Stimulated activated naive CD8-positive, alpha-beta T cell treated with anti-CD3 and anti-CD28 coated beads, Interleukin-15, amount 100 ng/mL, for 72 hours (primary cell): ENCODE data around the gene PCYOX1L.
A peak's percentile ranks its signal among the peaks of the same experiment; 100 is the strongest.

Experiments used
- ATAC-seq: fragments of 150-1000 bp; cut with Tn5 transposase; 2 replicates; pipeline ENCODE4 v1.10.0; 2021; ENCODE audit warnings: mild to moderate bottlenecking, moderate library complexity
- DNase-seq, 2 donors: peaks; one replicate each; pipeline ENCODE4 v3.0.0; 2021 to 2022
- H3K27ac Mint-ChIP-seq, 2 donors: one replicate each; pipeline ENCODE4 v1.8.0; 2022; ENCODE audit warnings: mild to moderate bottlenecking in 2 of 2, mixed read lengths in 2 of 2, moderate library complexity in 2 of 2
- H3K27me3 Mint-ChIP-seq: one replicate; pipeline ENCODE4 v1.8.0; 2022; ENCODE audit warnings: mixed read lengths
- H3K4me1 Mint-ChIP-seq: one replicate; pipeline ENCODE4 v1.8.0; 2022; ENCODE audit warnings: mild to moderate bottlenecking, mixed read lengths
- H3K4me3 Mint-ChIP-seq, 2 donors: one replicate each; pipeline ENCODE4 v1.8.0; 2022; ENCODE audit warnings: mild to moderate bottlenecking in 2 of 2, mixed read lengths in 2 of 2, moderate library complexity in 1 of 2
- H3K9me3 Mint-ChIP-seq, 2 donors: one replicate each; pipeline ENCODE4 v1.8.0; 2022; ENCODE audit warnings: mixed read lengths in 2 of 2

PCYOX1L gene

DNA sequence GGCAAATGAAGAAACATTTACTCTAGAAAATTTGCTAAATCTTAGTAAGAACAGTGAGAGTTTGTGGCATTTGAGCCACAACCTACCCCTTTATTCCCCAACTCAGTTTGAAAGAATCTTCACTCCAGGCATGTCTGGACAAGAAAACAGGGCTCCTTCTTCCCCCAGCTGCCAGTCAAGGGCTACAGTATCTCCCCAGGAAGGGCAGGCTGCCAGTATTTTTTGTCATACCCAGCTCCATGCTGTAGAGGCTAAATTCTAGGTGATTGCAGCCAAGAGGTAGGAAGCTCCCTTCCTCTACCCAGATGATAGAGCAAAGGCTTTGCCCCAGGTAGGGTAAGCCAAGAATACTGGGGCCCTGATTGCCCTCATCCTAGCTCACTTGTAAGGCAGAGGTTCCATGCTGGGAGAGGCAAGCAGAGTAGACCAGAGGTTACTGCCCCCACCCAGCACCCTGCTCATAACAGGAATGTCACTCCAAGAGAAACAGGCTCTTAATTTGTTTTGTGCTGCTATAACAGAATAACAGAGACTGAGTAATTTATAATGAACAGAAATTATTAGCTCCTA lies 32.6 kb upstream of the PCYOX1L start:
- DNase-seq (no peak), ATAC-seq (no peak)
- Mint-ChIP-seq H3K27me3 (no peaks in the 10 kb centered on the region), H3K4me3 (no peak overlapping the region), H3K27ac (peak overlapping the region in 1 of 2 donors; percentile 46), H3K4me1 (no peaks in the 10 kb centered on the region), H3K9me3 (no peaks in the 10 kb centered on the region)

DNA sequence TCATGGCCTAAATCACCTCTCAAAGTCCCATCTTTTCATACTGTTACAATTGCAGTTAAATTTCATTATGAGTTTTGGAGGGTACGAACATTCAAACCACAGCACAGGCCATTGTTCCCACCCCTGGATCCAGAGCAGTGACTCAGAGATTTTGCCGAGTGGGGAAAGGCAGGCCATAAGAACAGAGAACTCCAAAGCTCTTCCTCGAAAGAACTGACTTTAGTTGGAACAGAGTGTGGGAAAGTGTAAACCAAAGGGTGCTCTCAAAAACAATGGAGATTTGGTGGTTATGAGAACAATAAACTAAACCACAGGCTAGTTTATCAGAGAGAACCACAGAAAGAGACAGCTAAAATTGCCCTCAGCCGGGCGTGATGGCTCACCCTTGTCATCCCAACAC lies 32.0 kb upstream of the PCYOX1L start:
- no peak overlapping the region for H3K4me3 Mint-ChIP-seq
- ATAC-seq (no peak), DNase-seq (no peak)
- H3K27me3 Mint-ChIP-seq: no peaks in the 10 kb centered on the region
- H3K4me1 Mint-ChIP-seq: no peaks in the 10 kb centered on the region
- H3K27ac Mint-ChIP-seq: no peak overlapping the region
- H3K9me3 Mint-ChIP-seq: no peaks in the 10 kb centered on the region

DNA sequence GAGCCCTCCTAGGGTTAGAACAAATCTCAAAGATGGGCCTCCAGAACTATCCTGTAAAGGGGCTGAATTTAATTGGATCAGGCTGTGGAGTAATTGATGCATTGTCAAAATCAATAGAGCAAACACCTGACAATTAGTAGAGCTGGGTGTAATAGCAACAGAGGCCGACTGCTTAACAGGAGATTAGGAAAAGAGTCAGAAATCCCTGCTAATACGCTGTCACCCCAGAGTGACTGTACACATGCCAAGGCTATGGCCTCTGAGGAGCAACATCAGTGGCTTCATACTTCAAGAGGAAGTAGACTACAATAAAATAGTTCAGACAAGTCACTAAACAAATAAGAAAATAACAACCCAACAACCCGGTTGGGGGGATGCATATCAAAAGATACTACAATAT lies 31.2 kb upstream of the PCYOX1L start:
- DNase-seq: no peak
- Mint-ChIP-seq H3K27me3 (no peaks in the 10 kb centered on the region), H3K4me1 (no peaks in the 10 kb centered on the region), H3K4me3 (no peak overlapping the region), H3K27ac (no peak overlapping the region), H3K9me3 (no peaks in the 10 kb centered on the region)
- ATAC-seq: no peak

DNA sequence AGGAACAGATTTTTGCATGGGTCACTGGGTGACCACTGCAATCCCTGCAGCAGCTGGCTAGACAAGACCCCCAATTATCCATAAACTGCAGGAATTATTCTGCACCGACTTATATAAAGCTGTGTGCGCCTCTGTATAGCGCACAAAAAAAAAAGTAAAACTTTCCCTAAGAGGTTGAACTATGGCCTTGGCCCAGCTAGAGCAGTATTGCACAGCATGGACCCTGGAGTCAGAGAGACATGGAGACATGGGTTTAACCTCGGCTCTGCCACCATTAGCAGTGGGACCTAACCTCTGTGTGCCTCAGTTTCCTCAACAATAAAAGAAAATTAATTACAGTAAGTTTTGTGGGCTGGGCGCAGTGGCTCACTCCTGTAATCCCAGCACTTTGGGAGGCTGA lies 29.7 kb upstream of the PCYOX1L start:
- no peak for DNase-seq
- H3K27ac Mint-ChIP-seq: no peak overlapping the region
- no peak overlapping the region for H3K4me3 Mint-ChIP-seq
- H3K9me3 Mint-ChIP-seq: no peaks in the 10 kb centered on the region
- H3K4me1 Mint-ChIP-seq: no peaks in the 10 kb centered on the region
- no peaks in the 10 kb centered on the region for H3K27me3 Mint-ChIP-seq
- ATAC-seq: no peak

DNA sequence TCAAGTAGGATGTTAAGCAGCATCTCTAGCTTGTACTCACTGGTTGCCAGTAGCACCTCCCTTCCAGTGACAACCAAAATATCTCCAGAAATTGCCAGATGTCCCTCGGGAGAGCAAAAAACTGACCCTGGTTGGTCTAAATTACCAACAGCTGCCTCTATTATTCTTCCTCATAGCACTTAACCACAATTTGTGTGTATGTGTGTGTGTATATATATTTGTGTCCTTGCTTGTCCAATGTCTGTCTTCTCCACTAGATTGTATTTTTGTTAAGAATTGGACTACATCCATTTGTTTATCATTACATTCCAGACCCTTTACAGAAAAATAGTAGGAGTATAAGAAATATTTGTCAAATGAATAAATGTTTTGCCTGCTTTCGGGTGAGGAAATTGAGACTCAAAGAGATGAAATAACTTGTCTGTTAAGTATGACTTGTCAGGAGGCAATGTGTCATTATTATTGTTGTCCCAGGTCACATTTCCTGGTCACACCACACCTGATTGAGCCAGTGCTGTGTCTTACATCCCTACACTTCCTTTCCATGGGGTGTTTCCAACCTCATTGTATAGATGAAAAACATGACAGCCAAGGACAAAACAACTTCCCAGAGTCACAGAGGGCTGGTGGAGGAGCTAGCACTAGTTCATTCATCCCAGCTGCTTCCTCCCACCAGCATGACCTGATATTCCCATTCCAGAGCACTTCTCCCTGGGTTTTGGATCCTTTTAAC lies 24.0 kb upstream of the PCYOX1L start:
- Mint-ChIP-seq H3K27me3 (no peaks in the 10 kb centered on the region), H3K27ac (no peak overlapping the region), H3K4me3 (no peak overlapping the region), H3K4me1 (no peaks in the 10 kb centered on the region), H3K9me3 (no peaks in the 10 kb centered on the region)
- ATAC-seq (no peak), DNase-seq (no peak)

DNA sequence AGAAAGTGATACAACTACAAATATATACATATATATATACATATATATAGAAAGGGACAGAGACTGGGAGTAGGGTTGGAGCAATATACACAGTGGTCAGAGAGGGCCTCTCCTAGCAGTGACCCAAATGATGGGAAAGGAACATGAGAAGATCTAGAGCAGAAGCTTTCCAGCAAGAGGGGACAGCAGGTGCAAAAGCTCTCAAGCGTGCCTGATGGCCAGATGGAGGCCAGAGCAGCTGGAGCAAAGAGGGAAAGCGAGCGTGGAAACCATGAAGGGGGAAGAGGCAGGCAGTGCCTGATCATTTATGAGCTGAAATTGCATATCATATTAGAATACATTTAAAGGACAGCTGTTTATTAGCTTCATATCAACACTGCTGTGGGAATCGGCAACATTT lies 20.1 kb upstream of the PCYOX1L start:
- Mint-ChIP-seq H3K27ac (no peak overlapping the region), H3K4me3 (no peak overlapping the region), H3K4me1 (no peaks in the 10 kb centered on the region), H3K9me3 (no peaks in the 10 kb centered on the region), H3K27me3 (no peaks in the 10 kb centered on the region)
- ATAC-seq (no peak), DNase-seq (no peak)

DNA sequence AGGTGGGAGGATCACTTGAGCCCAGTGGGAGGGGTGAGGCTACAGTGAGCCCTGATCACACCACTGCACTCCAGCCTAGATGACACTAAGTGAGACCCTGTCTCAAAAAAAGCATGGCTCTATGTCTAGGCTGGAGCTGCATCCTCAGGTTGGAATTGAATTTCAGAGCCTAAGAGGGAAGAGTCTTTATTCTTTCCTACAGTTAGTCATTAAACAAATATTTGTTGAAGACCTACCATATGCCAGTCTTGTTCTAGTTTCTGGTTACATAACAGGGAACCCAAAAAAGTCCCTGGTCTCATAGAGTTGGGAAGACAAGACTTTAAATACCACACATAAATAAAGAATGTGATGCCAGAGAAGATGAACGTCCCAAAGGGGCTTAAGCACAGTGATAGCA lies 19.5 kb upstream of the PCYOX1L start:
- no peak for ATAC-seq
- H3K4me1 Mint-ChIP-seq: peaks cover 2% of the 10 kb centered on the region
- no peaks in the 10 kb centered on the region for H3K27me3 Mint-ChIP-seq

DNA sequence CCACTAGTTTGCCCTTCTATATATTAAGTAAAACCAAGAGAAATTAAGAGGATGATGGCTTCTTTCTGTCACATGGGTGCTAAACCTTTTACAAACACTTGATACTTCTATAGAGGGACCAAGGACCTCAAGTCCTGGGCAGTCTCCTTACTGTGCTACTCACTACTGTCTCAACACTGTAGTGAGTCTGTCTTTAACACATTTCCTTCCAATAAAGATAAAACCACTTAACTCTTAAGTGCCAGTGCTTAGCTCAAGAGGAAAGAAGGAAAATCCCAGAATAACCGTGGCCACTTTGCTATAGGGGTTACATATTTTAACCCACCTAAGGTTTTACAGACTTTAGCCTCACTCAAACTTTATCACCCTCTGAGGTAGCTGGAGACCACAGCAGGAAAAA lies 16.9 kb upstream of the PCYOX1L start:
- H3K27ac Mint-ChIP-seq: no peak overlapping the region

More for the DNA sequence above, 19.5 kb upstream of the PCYOX1L start:
- no peak for DNase-seq
- Mint-ChIP-seq H3K9me3 (no peaks in the 10 kb centered on the region), H3K27ac (no peak overlapping the region), H3K4me3 (no peak overlapping the region)

DNA sequence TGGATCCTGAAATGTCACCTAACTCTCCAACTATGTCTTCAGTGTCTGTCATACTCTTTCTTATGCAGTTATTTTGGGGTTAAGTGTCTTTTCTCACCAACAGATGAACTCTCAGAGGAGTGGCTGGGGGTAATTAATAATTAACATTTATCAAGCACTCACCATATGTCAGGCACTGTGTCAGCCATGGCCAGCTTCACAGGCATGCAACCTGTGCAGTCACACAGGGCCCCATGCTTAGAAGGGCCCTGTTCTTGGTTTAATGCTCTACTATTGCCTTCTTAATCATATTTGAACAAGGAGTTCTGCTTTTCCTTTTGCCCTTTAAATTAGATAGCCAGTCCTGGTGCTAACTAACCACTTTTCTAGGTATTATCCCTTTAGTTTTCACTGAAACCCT lies 16.0 kb upstream of the PCYOX1L start:
- Mint-ChIP-seq H3K9me3 (no peaks in the 10 kb centered on the region), H3K27ac (no peak overlapping the region), H3K4me1 (peaks cover 23% of the 10 kb centered on the region), H3K27me3 (no peaks in the 10 kb centered on the region), H3K4me3 (no peak overlapping the region)
- no peak for DNase-seq
- no peak for ATAC-seq

More for the DNA sequence above, 16.9 kb upstream of the PCYOX1L start:
- ATAC-seq (no peak), DNase-seq (no peak)
- Mint-ChIP-seq H3K9me3 (no peaks in the 10 kb centered on the region), H3K4me3 (no peak overlapping the region), H3K4me1 (peaks cover 21% of the 10 kb centered on the region), H3K27me3 (no peaks in the 10 kb centered on the region)

DNA sequence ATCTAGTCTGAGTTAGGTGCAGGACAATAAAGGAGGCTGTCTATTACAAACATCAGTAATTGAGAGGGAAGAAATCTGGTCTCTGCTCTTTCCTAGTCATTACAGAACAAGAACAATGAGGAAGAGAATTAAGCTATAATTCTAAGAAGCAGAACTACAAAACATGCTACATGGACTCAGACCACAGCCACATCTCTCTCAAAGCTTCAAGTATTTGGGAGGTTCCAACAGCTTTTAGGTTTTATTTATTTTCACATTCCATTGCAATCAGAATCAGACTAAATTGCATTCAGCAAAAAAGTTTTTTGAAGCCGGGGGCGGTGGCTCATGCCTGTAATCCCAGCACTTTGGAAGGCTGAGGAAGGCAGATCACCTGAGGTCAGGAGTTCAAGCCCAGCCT lies 13.7 kb upstream of the PCYOX1L start:
- Mint-ChIP-seq H3K27me3 (no peaks in the 10 kb centered on the region), H3K27ac (no peak overlapping the region), H3K4me3 (peak overlapping the region; percentile 89 to 100), H3K4me1 (peaks cover 46% of the 10 kb centered on the region), H3K9me3 (no peaks in the 10 kb centered on the region)
- DNase-seq: no peak
- no peak for ATAC-seq

DNA sequence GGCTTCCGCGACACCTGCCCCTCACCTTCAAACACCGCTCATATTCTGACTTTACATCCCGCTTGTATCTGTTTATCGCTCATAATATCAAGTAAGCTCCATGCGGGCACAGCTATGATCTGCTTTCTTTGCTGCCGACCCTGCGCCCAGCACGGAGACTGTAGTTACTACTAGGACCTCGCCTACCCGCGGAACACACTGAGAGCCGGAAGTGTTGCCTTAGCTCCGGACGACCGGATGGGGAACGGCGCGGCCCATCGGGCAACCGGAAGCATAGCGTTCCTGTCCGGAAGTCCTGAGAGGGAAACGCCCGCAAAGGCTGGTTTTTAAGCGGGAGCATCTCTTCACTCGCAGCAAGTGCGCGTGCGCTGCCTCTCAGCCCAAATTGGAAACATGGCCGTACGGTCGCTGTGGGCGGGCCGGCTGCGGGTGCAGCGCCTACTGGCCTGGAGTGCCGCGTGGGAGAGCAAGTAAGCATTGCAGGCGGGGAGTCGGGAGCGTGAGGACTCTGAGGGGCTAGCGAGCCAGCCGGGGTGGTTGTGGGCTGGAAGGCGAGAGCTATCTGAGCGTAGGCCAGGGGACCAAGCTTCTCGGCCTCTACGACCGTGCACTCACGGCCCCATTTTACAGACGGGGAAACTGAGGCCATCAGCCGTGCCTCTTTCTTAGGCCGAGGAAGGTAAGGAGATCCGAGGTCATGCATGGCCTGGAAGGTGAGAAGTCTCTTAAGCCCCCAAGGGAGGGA lies 12.5 kb upstream of the PCYOX1L start, which contains the start of gene GRPEL2:
GRPEL2 (plus strand) TSS at position 353 of the 745 bp plus-strand sequence; CDS start at position 394, 41 bp downstream.
- ATAC-seq (peak; percentile 97), DNase-seq (peak; percentile 92 to 97)
- H3K4me3 Mint-ChIP-seq: peak within 1 kb of the TSS; percentile 89 to 100
- H3K27me3 Mint-ChIP-seq: no peaks in the 10 kb centered on the region
- peaks cover 54% of the 10 kb centered on the region for H3K4me1 Mint-ChIP-seq
- H3K27ac Mint-ChIP-seq: peak within 1 kb of the TSS; percentile 100
- H3K9me3 Mint-ChIP-seq: no peaks in the 10 kb centered on the region

DNA sequence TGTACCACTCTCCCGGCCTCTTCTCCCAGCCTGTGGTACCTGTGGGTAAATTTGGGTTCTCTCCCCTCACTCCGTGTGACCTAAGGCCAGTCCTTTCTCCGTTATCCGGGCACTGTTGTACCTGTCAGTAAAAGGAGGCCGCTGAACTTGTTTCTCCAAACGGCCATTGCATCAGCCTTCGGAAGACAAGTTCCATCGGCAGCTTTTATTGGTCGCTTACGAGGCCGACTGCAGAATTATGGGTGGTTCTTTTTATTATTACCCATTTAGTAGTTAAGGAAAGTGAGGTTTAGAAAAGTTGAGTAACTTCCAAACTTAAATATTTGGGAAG lies 12.0 kb upstream of the PCYOX1L start:
- Mint-ChIP-seq H3K27me3 (no peaks in the 10 kb centered on the region), H3K4me3 (peak overlapping the region; percentile 89 to 100), H3K27ac (peak overlapping the region; percentile 100), H3K4me1 (peaks cover 60% of the 10 kb centered on the region), H3K9me3 (no peaks in the 10 kb centered on the region)
- peak; percentile 6 for ATAC-seq
- DNase-seq: peak in 1 of 2 donors; percentile 36

DNA sequence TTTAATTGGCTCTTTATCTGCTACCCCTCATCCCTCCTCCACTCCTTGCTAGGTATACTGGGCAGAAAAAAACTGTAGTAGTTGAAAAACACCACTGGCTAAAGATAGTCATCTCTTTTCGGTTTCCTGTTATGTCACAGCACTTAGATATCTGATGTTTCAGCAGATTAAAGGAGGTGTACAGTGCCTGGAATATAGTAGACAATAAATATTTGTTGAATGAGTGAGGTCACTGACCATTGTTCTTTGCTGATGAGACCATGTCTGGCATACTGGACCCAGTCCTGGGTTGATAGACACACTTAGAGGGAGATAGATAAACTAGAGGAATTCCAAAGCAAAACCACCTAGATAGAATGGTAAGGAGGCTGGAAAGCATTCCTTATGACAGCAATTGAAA lies 9.3 kb upstream of the PCYOX1L start:
- DNase-seq (no peak), ATAC-seq (peak; percentile 34)
- Mint-ChIP-seq H3K4me3 (peak overlapping the region; percentile 89 to 100), H3K27me3 (no peaks in the 10 kb centered on the region), H3K9me3 (no peaks in the 10 kb centered on the region), H3K27ac (peak overlapping the region; percentile 72 to 92), H3K4me1 (peaks cover 80% of the 10 kb centered on the region)

DNA sequence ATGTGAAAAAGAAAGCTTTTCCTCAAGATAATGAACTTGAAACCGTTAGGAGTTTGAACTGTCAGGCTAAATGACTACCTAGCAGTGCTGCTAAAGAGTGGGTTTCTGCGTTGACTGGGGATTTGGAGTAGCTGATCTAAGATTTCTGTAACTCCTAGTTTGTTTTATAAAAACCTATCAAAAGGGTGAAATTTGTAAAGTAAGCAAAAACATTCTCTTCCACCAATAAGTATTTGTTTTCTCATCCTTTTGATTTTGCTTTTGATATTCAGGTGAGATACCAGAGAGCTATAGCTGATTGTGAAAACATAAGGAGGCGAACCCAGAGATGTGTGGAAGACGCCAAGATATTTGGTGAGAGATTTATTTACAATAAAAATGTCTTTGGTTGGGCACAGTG lies 8.5 kb upstream of the PCYOX1L start:
- Mint-ChIP-seq H3K4me3 (no peak overlapping the region), H3K27ac (no peak overlapping the region), H3K4me1 (peaks cover 78% of the 10 kb centered on the region), H3K27me3 (no peaks in the 10 kb centered on the region), H3K9me3 (no peaks in the 10 kb centered on the region)
- ATAC-seq (no peak), DNase-seq (no peak)

DNA sequence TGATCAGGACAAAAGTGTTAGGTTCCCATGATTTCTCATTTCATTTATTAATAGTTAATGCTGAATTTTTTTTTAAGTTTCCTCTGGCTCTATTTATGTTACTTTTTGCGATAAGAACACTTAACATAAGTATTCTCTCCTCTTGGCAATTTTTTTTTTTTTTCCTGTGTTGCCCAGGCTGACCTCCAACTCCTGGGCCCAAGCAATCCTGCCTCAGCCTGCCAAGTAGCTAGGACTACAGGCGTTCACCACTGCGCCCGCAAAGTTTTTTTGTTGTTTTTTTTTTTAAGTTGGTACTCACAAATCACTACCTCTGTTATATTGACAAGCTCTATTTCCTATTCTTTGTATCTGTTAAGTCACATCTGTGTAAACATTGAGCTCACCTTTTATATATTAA lies 5.7 kb upstream of the PCYOX1L start:
- Mint-ChIP-seq H3K27me3 (no peaks in the 10 kb centered on the region), H3K9me3 (no peaks in the 10 kb centered on the region), H3K4me3 (peak overlapping the region; percentile 26 to 31), H3K27ac (no peak overlapping the region), H3K4me1 (peaks cover 90% of the 10 kb centered on the region)
- ATAC-seq: no peak
- no peak for DNase-seq

DNA sequence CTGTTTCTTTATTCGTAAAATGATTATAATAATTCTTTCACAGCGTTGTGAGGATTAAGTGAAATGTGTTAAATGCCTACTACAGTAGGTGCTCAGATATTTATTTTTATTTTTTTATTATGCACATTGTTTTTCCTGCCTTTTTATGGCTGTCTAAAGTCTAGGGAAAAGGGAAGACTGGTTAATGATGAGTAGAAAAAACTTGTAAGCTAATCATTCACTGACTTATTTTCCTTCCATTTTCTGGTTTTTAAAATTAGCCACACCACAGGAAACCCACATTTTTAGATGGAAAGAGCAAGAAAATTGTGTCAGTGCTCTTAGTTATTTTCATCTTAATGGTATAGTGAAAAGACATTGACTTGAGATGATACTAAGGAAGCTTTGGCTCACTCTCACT lies 3.9 kb upstream of the PCYOX1L start:
- Mint-ChIP-seq H3K9me3 (no peaks in the 10 kb centered on the region), H3K27me3 (no peaks in the 10 kb centered on the region), H3K4me3 (no peak overlapping the region), H3K4me1 (peaks cover 85% of the 10 kb centered on the region), H3K27ac (no peak overlapping the region)
- DNase-seq (no peak), ATAC-seq (no peak)
